Neuron (in vitro differentiated cells): ENCODE measurements around the gene ARAP2.
A peak's percentile ranks its signal among the peaks of the same experiment; 100 is the strongest.

ENCODE experiments used
- H2AFZ ChIP-seq: one replicate; pipeline ENCODE4 v1.6.1; 2013; ENCODE audit warnings: low read depth, mild to moderate bottlenecking, inconsistent platforms, low read length, moderate library complexity
- H3K27me3 ChIP-seq: one replicate; pipeline ENCODE4 v1.6.1; 2013; ENCODE audit warnings: low read length; ENCODE audit not compliant: insufficient read depth
- H3K36me3 ChIP-seq: one replicate; pipeline ENCODE4 v1.6.1; 2013; ENCODE audit warnings: low read length; ENCODE audit not compliant: insufficient read depth
- H3K4me1 ChIP-seq: one replicate; pipeline ENCODE4 v1.6.1; 2013; ENCODE audit warnings: low read length; ENCODE audit not compliant: insufficient read depth
- H3K4me3 ChIP-seq: 2 replicates; pipeline ENCODE4 v1.5.1; 2013; ENCODE audit warnings: mild to moderate bottlenecking, low read length, moderate library complexity
- H3K9me3 ChIP-seq: one replicate; pipeline ENCODE4 v1.6.1; 2013; ENCODE audit warnings: low read length

The ARAP2 gene

GRCh38 chr4:36140421-36140820, 103.9 kb downstream of the ARAP2 start:
- H3K36me3 ChIP-seq: no peaks in the 10 kb centered on the region

GRCh38 chr4:36138220-36138619, 106.1 kb downstream of the ARAP2 start:
- H3K27me3 ChIP-seq: no peaks in the 10 kb centered on the region
- no peak overlapping the region for H2AFZ ChIP-seq
- no peaks in the 10 kb centered on the region for H3K36me3 ChIP-seq
- H3K9me3 ChIP-seq: no peaks in the 10 kb centered on the region
- peaks cover 24% of the 10 kb centered on the region for H3K4me1 ChIP-seq
- H3K4me3 ChIP-seq: no peak overlapping the region

More at GRCh38 chr4:36140421-36140820, 103.9 kb downstream of the ARAP2 start:
- H3K4me3 ChIP-seq: no peak overlapping the region
- no peaks in the 10 kb centered on the region for H3K9me3 ChIP-seq
- H3K27me3 ChIP-seq: no peaks in the 10 kb centered on the region
- no peak overlapping the region for H2AFZ ChIP-seq
- H3K4me1 ChIP-seq: peaks cover 29% of the 10 kb centered on the region

GRCh38 chr4:36137336-36137735, 107.0 kb downstream of the ARAP2 start:
- no peak overlapping the region for H2AFZ ChIP-seq
- H3K4me1 ChIP-seq: peaks cover 17% of the 10 kb centered on the region
- no peaks in the 10 kb centered on the region for H3K36me3 ChIP-seq
- H3K27me3 ChIP-seq: no peaks in the 10 kb centered on the region
- H3K9me3 ChIP-seq: no peaks in the 10 kb centered on the region
- no peak overlapping the region for H3K4me3 ChIP-seq

- Histone ChIP-seq H2AFZ (no peak overlapping the region), H3K9me3 (no peaks in the 10 kb centered on the region), H3K27me3 (no peaks in the 10 kb centered on the region), H3K36me3 (no peaks in the 10 kb centered on the region), H3K4me3 (no peak overlapping the region), H3K4me1 (peaks cover 13% of the 10 kb centered on the region)
These were observed 110.7 kb downstream of the ARAP2 start for GRCh38 chr4:36133658-36134057.

- no peak overlapping the region for H2AFZ ChIP-seq
- H3K4me1 ChIP-seq: peaks cover 7% of the 10 kb centered on the region
- H3K9me3 ChIP-seq: no peaks in the 10 kb centered on the region
- H3K27me3 ChIP-seq: no peaks in the 10 kb centered on the region
- H3K36me3 ChIP-seq: no peaks in the 10 kb centered on the region
- no peak overlapping the region for H3K4me3 ChIP-seq
These were observed 111.2 kb downstream of the ARAP2 start for GRCh38 chr4:36133086-36133485.

- Histone ChIP-seq H3K4me3 (no peak overlapping the region), H3K27me3 (no peaks in the 10 kb centered on the region), H3K9me3 (no peaks in the 10 kb centered on the region), H3K36me3 (no peaks in the 10 kb centered on the region), H3K4me1 (no peaks in the 10 kb centered on the region), H2AFZ (no peak overlapping the region)
These were observed 113.7 kb downstream of the ARAP2 start for GRCh38 chr4:36130641-36131040.

GRCh38 chr4:36128689-36129088, 115.6 kb downstream of the ARAP2 start:
- Histone ChIP-seq H3K4me1 (no peaks in the 10 kb centered on the region), H3K27me3 (no peaks in the 10 kb centered on the region), H3K9me3 (no peaks in the 10 kb centered on the region), H2AFZ (no peak overlapping the region), H3K36me3 (no peaks in the 10 kb centered on the region), H3K4me3 (no peak overlapping the region)

- Histone ChIP-seq H2AFZ (no peak overlapping the region), H3K36me3 (no peaks in the 10 kb centered on the region), H3K4me1 (no peaks in the 10 kb centered on the region), H3K9me3 (no peaks in the 10 kb centered on the region), H3K27me3 (no peaks in the 10 kb centered on the region), H3K4me3 (no peak overlapping the region)
These were observed 120.4 kb downstream of the ARAP2 start for GRCh38 chr4:36123906-36124305.

- H3K4me1 ChIP-seq: no peaks in the 10 kb centered on the region
- no peaks in the 10 kb centered on the region for H3K36me3 ChIP-seq
- no peaks in the 10 kb centered on the region for H3K9me3 ChIP-seq
- H3K4me3 ChIP-seq: no peak overlapping the region
- H3K27me3 ChIP-seq: no peaks in the 10 kb centered on the region
- H2AFZ ChIP-seq: no peak overlapping the region
These were observed 129.0 kb downstream of the ARAP2 start for GRCh38 chr4:36115312-36115711.

- H3K27me3 ChIP-seq: no peaks in the 10 kb centered on the region
- H2AFZ ChIP-seq: no peak overlapping the region
- no peaks in the 10 kb centered on the region for H3K9me3 ChIP-seq
- H3K4me3 ChIP-seq: no peak overlapping the region
- no peaks in the 10 kb centered on the region for H3K4me1 ChIP-seq
- no peaks in the 10 kb centered on the region for H3K36me3 ChIP-seq
These were observed 133.1 kb downstream of the ARAP2 start for GRCh38 chr4:36111172-36111571.

GRCh38 chr4:36099509-36099908, 144.8 kb downstream of the ARAP2 start:
- no peaks in the 10 kb centered on the region for H3K27me3 ChIP-seq
- no peak overlapping the region for H2AFZ ChIP-seq
- H3K9me3 ChIP-seq: no peaks in the 10 kb centered on the region
- no peaks in the 10 kb centered on the region for H3K4me1 ChIP-seq
- H3K36me3 ChIP-seq: no peaks in the 10 kb centered on the region
- H3K4me3 ChIP-seq: no peak overlapping the region

GRCh38 chr4:36094995-36095394, 149.3 kb downstream of the ARAP2 start:
- H3K4me3 ChIP-seq: no peak overlapping the region
- no peaks in the 10 kb centered on the region for H3K27me3 ChIP-seq
- H3K36me3 ChIP-seq: no peaks in the 10 kb centered on the region
- H3K9me3 ChIP-seq: no peaks in the 10 kb centered on the region
- no peak overlapping the region for H2AFZ ChIP-seq
- H3K4me1 ChIP-seq: no peaks in the 10 kb centered on the region

- Histone ChIP-seq H3K36me3 (no peaks in the 10 kb centered on the region), H2AFZ (no peak overlapping the region), H3K4me1 (peaks cover 16% of the 10 kb centered on the region), H3K27me3 (no peaks in the 10 kb centered on the region), H3K4me3 (no peak overlapping the region), H3K9me3 (no peaks in the 10 kb centered on the region)
These were observed 152.3 kb downstream of the ARAP2 start for GRCh38 chr4:36091997-36092396.

GRCh38 chr4:36088542-36088941, 155.8 kb downstream of the ARAP2 start:
- Histone ChIP-seq H3K4me3 (no peak overlapping the region), H3K4me1 (peaks cover 16% of the 10 kb centered on the region), H3K36me3 (no peaks in the 10 kb centered on the region), H3K9me3 (no peaks in the 10 kb centered on the region), H2AFZ (peak overlapping the region; percentile 13), H3K27me3 (no peaks in the 10 kb centered on the region)
